BJ (cell line): ENCODE results near the gene GGACT. TPM values are rescaled to one million over a fixed set of nuclear protein-coding genes. Genes with fewer than 3 reads are reported as not detected.

ENCODE experiments used
- CTCF ChIA-PET: fragments of 350-600 bp; formaldehyde crosslinking; extraction: SDS; loops from one replicate; lab custom pipeline; 2021; ENCODE audit warnings: antibody characterized with exemption, inconsistent platforms; lab: Yijun Ruan, JAX
- POLR2A ChIA-PET: fragments of 300-600 bp; sonication (Branson Sonifier 250); formaldehyde crosslinking; extraction: SDS; loops from one replicate; lab custom pipeline; 2021; ENCODE audit warnings: antibody characterized with exemption; lab: Charles Lee
- DNase-seq: peaks from one replicate; pipeline ENCODE4 v3.0.0-alpha.2; 2011; ENCODE audit warnings: low read depth
- H3K27me3 ChIP-seq: 2 replicates; pipeline ENCODE4 v1.6.0; 2011; ENCODE audit warnings: low read length; ENCODE audit not compliant: control insufficient read depth, insufficient read depth
- H3K36me3 ChIP-seq: 2 replicates; pipeline ENCODE4 v1.5.1; 2011; ENCODE audit warnings: low read length; ENCODE audit not compliant: control insufficient read depth, insufficient read depth
- H3K4me3 ChIP-seq: 2 replicates; pipeline ENCODE4 v1.5.1; 2011; ENCODE audit warnings: low read depth, mild to moderate bottlenecking, control low read depth, low read length
- CTCF ChIP-seq: IDR thresholded peaks from 2 replicates; pipeline ENCODE4 v1.5.1; 2011; ENCODE audit warnings: low read depth, mild to moderate bottlenecking, control low read depth, inconsistent platforms, low read length, moderate library complexity; ENCODE audit not compliant: insufficient read depth
- polyA plus RNA-seq: library from polyadenylated mRNA; depleted of rRNA; stranded (reverse); fragments of >200 nt; gene quantifications from 2 replicates; pipeline ENCODE4 v1.2.3, GENCODE V29; 2011

Gene GGACT
- polyA plus RNA-seq, 1 experiment: 7.0 TPM

GRCh38 chr13:100543872-100544602 lies 44.6 kb downstream of the GGACT start:
- POLR2A ChIA-PET: no interaction called here
- Histone ChIP-seq H3K27me3 (no peaks in the 10 kb centered on the region), H3K4me3 (no peak overlapping the region), H3K36me3 (no peaks in the 10 kb centered on the region)
- CTCF ChIA-PET: interaction anchor here (2.0 kb wide), 1 partner anchor 12 kb away, joined by 13 read pairs; no protein-coding TSS in a partner anchor
- TF ChIP-seq CTCF: no peak
- no peak for DNase-seq

GRCh38 chr13:100542826-100543156 lies 45.8 kb downstream of the GGACT start:
- no peaks in the 10 kb centered on the region for H3K36me3 ChIP-seq
- DNase-seq: peak; percentile 9
- no peak overlapping the region for H3K4me3 ChIP-seq
- TF ChIP-seq CTCF: peak; percentile 63
- no peaks in the 10 kb centered on the region for H3K27me3 ChIP-seq
- CTCF ChIA-PET: interaction anchor here (0.7 to 2.0 kb wide), 4 partner anchors 9 to 621 kb away, joined by 3 to 13 read pairs (median 4); no protein-coding TSS in a partner anchor
- POLR2A ChIA-PET: no interaction called here

GRCh38 chr13:100541897-100542825 lies 46.4 kb downstream of the GGACT start:
- no peak overlapping the region for H3K4me3 ChIP-seq
- no peaks in the 10 kb centered on the region for H3K27me3 ChIP-seq
- no peaks in the 10 kb centered on the region for H3K36me3 ChIP-seq
- ChIA-PET POLR2A (no interaction called here), CTCF (interaction anchor here (0.7 to 2.0 kb wide), 3 partner anchors 10 to 19 kb away, joined by 3 to 13 read pairs (median 6); no protein-coding TSS in a partner anchor)
- no peak for DNase-seq
- no peak for TF ChIP-seq CTCF

- no peak for DNase-seq
- Histone ChIP-seq H3K27me3 (no peaks in the 10 kb centered on the region), H3K36me3 (no peaks in the 10 kb centered on the region), H3K4me3 (no peak overlapping the region)
- ChIA-PET CTCF (no interaction called here), POLR2A (no interaction called here)
- no peak for TF ChIP-seq CTCF
Observed at GRCh38 chr13:100540621-100541020, 48.0 kb downstream of the GGACT start.

GRCh38 chr13:100537951-100538462 lies 50.6 kb downstream of the GGACT start:
- no peak for DNase-seq
- TF ChIP-seq CTCF: no peak
- H3K27me3 ChIP-seq: no peaks in the 10 kb centered on the region
- no peak overlapping the region for H3K4me3 ChIP-seq
- ChIA-PET POLR2A (no interaction called here), CTCF (no interaction called here)
- no peaks in the 10 kb centered on the region for H3K36me3 ChIP-seq
